ENCODE measurements around the gene JAG1.

DNA sequence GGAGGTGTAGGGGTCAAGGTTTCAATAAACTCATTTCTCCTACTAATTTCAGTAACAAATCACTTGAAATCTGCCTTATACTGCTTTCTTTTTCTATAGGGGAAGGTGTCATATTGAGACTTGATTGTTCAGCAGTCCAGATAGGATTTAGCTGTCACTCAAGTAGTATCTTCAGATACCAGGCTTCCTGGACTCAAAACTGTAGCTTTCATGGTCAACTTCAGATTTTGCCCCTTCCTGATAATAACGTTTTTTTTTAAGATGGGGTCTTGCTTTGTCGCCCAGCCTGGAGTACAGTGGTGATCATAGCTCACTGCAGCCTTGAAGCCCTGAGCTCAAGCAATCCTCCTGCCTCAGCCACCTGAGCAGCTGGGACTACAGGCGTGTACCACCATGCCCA lies 77.8 kb downstream of the JAG1 start:
- TF ChIP-seq TCFL5 (CRISPR knock-in tag; conservative IDR thresholded peaks at IDR 0.05), result no peak
- no peak for TF ChIP-seq CREM (IDR thresholded peaks at IDR 0.05; ENCODE audit: low read depth)
- TF ChIP-seq NRF1 (conservative IDR thresholded peaks at IDR 0.05 in 1 of 2, IDR thresholded peaks at IDR 0.05 in 1 of 2), result no peak
- no peak for TF ChIP-seq EGR1 (conservative IDR thresholded peaks at IDR 0.05)
- TF ChIP-seq, protein P1, sequence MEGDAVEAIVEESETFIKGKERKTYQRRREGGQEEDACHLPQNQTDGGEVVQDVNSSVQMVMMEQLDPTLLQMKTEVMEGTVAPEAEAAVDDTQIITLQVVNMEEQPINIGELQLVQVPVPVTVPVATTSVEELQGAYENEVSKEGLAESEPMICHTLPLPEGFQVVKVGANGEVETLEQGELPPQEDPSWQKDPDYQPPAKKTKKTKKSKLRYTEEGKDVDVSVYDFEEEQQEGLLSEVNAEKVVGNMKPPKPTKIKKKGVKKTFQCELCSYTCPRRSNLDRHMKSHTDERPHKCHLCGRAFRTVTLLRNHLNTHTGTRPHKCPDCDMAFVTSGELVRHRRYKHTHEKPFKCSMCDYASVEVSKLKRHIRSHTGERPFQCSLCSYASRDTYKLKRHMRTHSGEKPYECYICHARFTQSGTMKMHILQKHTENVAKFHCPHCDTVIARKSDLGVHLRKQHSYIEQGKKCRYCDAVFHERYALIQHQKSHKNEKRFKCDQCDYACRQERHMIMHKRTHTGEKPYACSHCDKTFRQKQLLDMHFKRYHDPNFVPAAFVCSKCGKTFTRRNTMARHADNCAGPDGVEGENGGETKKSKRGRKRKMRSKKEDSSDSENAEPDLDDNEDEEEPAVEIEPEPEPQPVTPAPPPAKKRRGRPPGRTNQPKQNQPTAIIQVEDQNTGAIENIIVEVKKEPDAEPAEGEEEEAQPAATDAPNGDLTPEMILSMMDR (IDR thresholded peaks at IDR 0.05 in 2 of 3, conservative IDR thresholded peaks at IDR 0.05 in 1 of 3; ENCODE audit: insufficient read depth in 2 of 3, low read depth in 1 of 3, low read length in 3 of 3), result no peak
- TF ChIP-seq ILF3 (IDR thresholded peaks at IDR 0.05; ENCODE audit: borderline replicate concordance), result no peak
- no peak for TF ChIP-seq MXI1 (IDR thresholded peaks at IDR 0.05; ENCODE audit: low read depth, low read length)
- TF ChIP-seq, protein P2, sequence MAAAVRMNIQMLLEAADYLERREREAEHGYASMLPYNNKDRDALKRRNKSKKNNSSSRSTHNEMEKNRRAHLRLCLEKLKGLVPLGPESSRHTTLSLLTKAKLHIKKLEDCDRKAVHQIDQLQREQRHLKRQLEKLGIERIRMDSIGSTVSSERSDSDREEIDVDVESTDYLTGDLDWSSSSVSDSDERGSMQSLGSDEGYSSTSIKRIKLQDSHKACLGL (CRISPR knock-in tag; IDR thresholded peaks at IDR 0.05; ENCODE audit: borderline replicate concordance, poor library complexity, severe bottlenecking), result no peak
- no peak for TF ChIP-seq KAT2B (IDR thresholded peaks at IDR 0.05; ENCODE audit: low read depth, low read length)

Data from K562 (cell line).